Measurements from ENCODE around the gene ZNF521. TPM values are rescaled to one million over a fixed set of nuclear protein-coding genes. Genes with fewer than 3 reads are reported as not detected.

Gene ZNF521
- total and polyA plus RNA-seq, 3 experiments from 2014 or later = not detected

- DNase-seq = no peak
- Histone ChIP-seq H3K36me3 (ENCODE audit: insufficient read depth, low read length) (no peaks in the 10 kb centered on the region), H3K4me3 (ENCODE audit: low read length) (no peak overlapping the region), H3K4me1 (ENCODE audit: insufficient read depth, low read length) (peaks cover 10% of the 10 kb centered on the region), H3K27ac (ENCODE audit: low read depth, low read length) (no peak overlapping the region), H3K9me3 (ENCODE audit: low read length) (no peaks in the 10 kb centered on the region), H3K27me3 (ENCODE audit: insufficient read depth, low read length, poor library complexity, severe bottlenecking) (peaks cover 17% of the 10 kb centered on the region)
- Mint-ChIP-seq H3K4me1 (peaks cover 13 to 18% (median 16%) of the 10 kb centered on the region in 3 donors), H3K36me3 (no peaks in the 10 kb centered on the region), H3K27ac (no peak overlapping the region), H3K9me3 (peaks cover 0 to 11% (median 8%) of the 10 kb centered on the region in 5 donors), H3K27me3 (peaks cover 31 to 71% of the 10 kb centered on the region in 2 donors), H3K4me3 (peak overlapping the region in 1 of 7 donors; percentile 60)
- ChIA-PET POLR2A (no interaction called here), CTCF (no interaction called here)
Observed at GRCh38 chr18:25346561-25346960, 5.4 kb downstream of the ZNF521 start.

- peaks cover under 1% of the 10 kb centered on the region for H3K4me1 ChIP-seq (ENCODE audit: insufficient read depth, low read length)
- no peak for DNase-seq
- Mint-ChIP-seq H3K4me3 (no peak overlapping the region), H3K27me3 (peaks cover 26 to 65% of the 10 kb centered on the region in 2 donors), H3K36me3 (no peaks in the 10 kb centered on the region), H3K4me1 (peaks cover 4 to 8% (median 5%) of the 10 kb centered on the region in 3 donors), H3K27ac (no peak overlapping the region), H3K9me3 (peaks cover 0 to 10% (median 8%) of the 10 kb centered on the region in 5 donors)
- peaks cover 12% of the 10 kb centered on the region for H3K27me3 ChIP-seq (ENCODE audit: insufficient read depth, low read length, poor library complexity, severe bottlenecking)
- H3K4me3 ChIP-seq (ENCODE audit: low read length) = no peak overlapping the region
- H3K27ac ChIP-seq (ENCODE audit: low read depth, low read length) = no peak overlapping the region
- CTCF ChIA-PET = no interaction called here
- no peaks in the 10 kb centered on the region for H3K9me3 ChIP-seq (ENCODE audit: low read length)
- no peaks in the 10 kb centered on the region for H3K36me3 ChIP-seq (ENCODE audit: insufficient read depth, low read length)
- POLR2A ChIA-PET = no interaction called here
Observed at GRCh38 chr18:25345081-25345866, 6.7 kb downstream of the ZNF521 start.

GRCh38 chr18:25341831-25342230 lies 10.1 kb downstream of the ZNF521 start:
- H3K27me3 ChIP-seq (ENCODE audit: insufficient read depth, low read length, poor library complexity, severe bottlenecking) = no peaks in the 10 kb centered on the region
- Mint-ChIP-seq H3K4me1 (no peaks in the 10 kb centered on the region), H3K36me3 (no peaks in the 10 kb centered on the region), H3K27me3 (peaks cover 13 to 45% of the 10 kb centered on the region in 2 donors), H3K27ac (no peak overlapping the region), H3K9me3 (peaks cover 0 to 5% (median 0%) of the 10 kb centered on the region in 5 donors), H3K4me3 (no peak overlapping the region)
- H3K4me3 ChIP-seq (ENCODE audit: low read length) = no peak overlapping the region
- no peak overlapping the region for H3K27ac ChIP-seq (ENCODE audit: low read depth, low read length)
- no peaks in the 10 kb centered on the region for H3K9me3 ChIP-seq (ENCODE audit: low read length)
- H3K36me3 ChIP-seq (ENCODE audit: insufficient read depth, low read length) = no peaks in the 10 kb centered on the region
- DNase-seq = no peak
- POLR2A ChIA-PET = no interaction called here
- no peaks in the 10 kb centered on the region for H3K4me1 ChIP-seq (ENCODE audit: insufficient read depth, low read length)
- CTCF ChIA-PET = no interaction called here

GRCh38 chr18:25340762-25341161 lies 11.2 kb downstream of the ZNF521 start:
- Mint-ChIP-seq H3K4me3 (no peak overlapping the region), H3K27ac (no peak overlapping the region), H3K27me3 (peaks cover 13 to 36% of the 10 kb centered on the region in 2 donors), H3K36me3 (no peaks in the 10 kb centered on the region), H3K9me3 (peaks cover 0 to 6% (median 0%) of the 10 kb centered on the region in 5 donors), H3K4me1 (no peaks in the 10 kb centered on the region)
- Histone ChIP-seq H3K27ac (ENCODE audit: low read depth, low read length) (no peak overlapping the region), H3K4me3 (ENCODE audit: low read length) (no peak overlapping the region), H3K27me3 (ENCODE audit: insufficient read depth, low read length, poor library complexity, severe bottlenecking) (no peaks in the 10 kb centered on the region), H3K9me3 (ENCODE audit: low read length) (no peaks in the 10 kb centered on the region), H3K4me1 (ENCODE audit: insufficient read depth, low read length) (no peaks in the 10 kb centered on the region), H3K36me3 (ENCODE audit: insufficient read depth, low read length) (no peaks in the 10 kb centered on the region)
- no peak for DNase-seq
- ChIA-PET CTCF (no interaction called here), POLR2A (no interaction called here)

GRCh38 chr18:25335676-25336075 lies 16.3 kb downstream of the ZNF521 start:
- no peaks in the 10 kb centered on the region for H3K4me1 Mint-ChIP-seq
- H3K36me3 Mint-ChIP-seq = no peaks in the 10 kb centered on the region
- ChIA-PET POLR2A (no interaction called here), CTCF (no interaction called here)
- peak overlapping the region in 1 of 8 donors; percentile 34 for H3K27ac Mint-ChIP-seq
- no peak overlapping the region for H3K4me3 Mint-ChIP-seq
- Histone ChIP-seq H3K27me3 (ENCODE audit: insufficient read depth, low read length, poor library complexity, severe bottlenecking) (no peaks in the 10 kb centered on the region), H3K4me3 (ENCODE audit: low read length) (no peak overlapping the region), H3K4me1 (ENCODE audit: insufficient read depth, low read length) (no peaks in the 10 kb centered on the region), H3K9me3 (ENCODE audit: low read length) (no peaks in the 10 kb centered on the region), H3K36me3 (ENCODE audit: insufficient read depth, low read length) (no peaks in the 10 kb centered on the region), H3K27ac (ENCODE audit: low read depth, low read length) (no peak overlapping the region)
- no peak for DNase-seq
- H3K27me3 Mint-ChIP-seq = peaks cover 8 to 12% of the 10 kb centered on the region in 2 donors
- peaks cover 0 to 14% (median 0%) of the 10 kb centered on the region in 5 donors for H3K9me3 Mint-ChIP-seq

- Histone ChIP-seq H3K36me3 (ENCODE audit: insufficient read depth, low read length) (no peaks in the 10 kb centered on the region), H3K27me3 (ENCODE audit: insufficient read depth, low read length, poor library complexity, severe bottlenecking) (no peaks in the 10 kb centered on the region), H3K27ac (ENCODE audit: low read depth, low read length) (no peak overlapping the region), H3K4me3 (ENCODE audit: low read length) (no peak overlapping the region), H3K4me1 (ENCODE audit: insufficient read depth, low read length) (no peaks in the 10 kb centered on the region), H3K9me3 (ENCODE audit: low read length) (no peaks in the 10 kb centered on the region)
- H3K36me3 Mint-ChIP-seq = no peaks in the 10 kb centered on the region
- H3K27ac Mint-ChIP-seq = no peak overlapping the region
- H3K27me3 Mint-ChIP-seq = peaks cover 8 to 9% of the 10 kb centered on the region in 2 donors
- no peak overlapping the region for H3K4me3 Mint-ChIP-seq
- no peak for DNase-seq
- ChIA-PET CTCF (no interaction called here), POLR2A (no interaction called here)
- H3K4me1 Mint-ChIP-seq = no peaks in the 10 kb centered on the region
- peaks cover 0 to 14% (median 0%) of the 10 kb centered on the region in 5 donors for H3K9me3 Mint-ChIP-seq
Observed at GRCh38 chr18:25335062-25335461, 16.9 kb downstream of the ZNF521 start.

GRCh38 chr18:25334588-25334987 lies 17.4 kb downstream of the ZNF521 start:
- no peaks in the 10 kb centered on the region for H3K27me3 ChIP-seq (ENCODE audit: insufficient read depth, low read length, poor library complexity, severe bottlenecking)
- ChIA-PET POLR2A (no interaction called here), CTCF (no interaction called here)
- no peaks in the 10 kb centered on the region for H3K4me1 Mint-ChIP-seq
- H3K4me3 Mint-ChIP-seq = no peak overlapping the region
- no peak for DNase-seq
- no peak overlapping the region for H3K27ac ChIP-seq (ENCODE audit: low read depth, low read length)
- H3K9me3 ChIP-seq (ENCODE audit: low read length) = no peaks in the 10 kb centered on the region
- no peaks in the 10 kb centered on the region for H3K36me3 ChIP-seq (ENCODE audit: insufficient read depth, low read length)
- H3K27me3 Mint-ChIP-seq = peaks cover 8 to 9% of the 10 kb centered on the region in 2 donors
- peaks cover 0 to 14% (median 0%) of the 10 kb centered on the region in 5 donors for H3K9me3 Mint-ChIP-seq
- H3K27ac Mint-ChIP-seq = no peak overlapping the region
- no peak overlapping the region for H3K4me3 ChIP-seq (ENCODE audit: low read length)
- H3K4me1 ChIP-seq (ENCODE audit: insufficient read depth, low read length) = no peaks in the 10 kb centered on the region
- no peaks in the 10 kb centered on the region for H3K36me3 Mint-ChIP-seq

- H3K4me3 ChIP-seq (ENCODE audit: low read length) = no peak overlapping the region
- H3K4me1 Mint-ChIP-seq = no peaks in the 10 kb centered on the region
- ChIA-PET CTCF (no interaction called here), POLR2A (no interaction called here)
- no peaks in the 10 kb centered on the region for H3K36me3 Mint-ChIP-seq
- no peak overlapping the region for H3K27ac ChIP-seq (ENCODE audit: low read depth, low read length)
- H3K4me3 Mint-ChIP-seq = no peak overlapping the region
- no peaks in the 10 kb centered on the region for H3K36me3 ChIP-seq (ENCODE audit: insufficient read depth, low read length)
- no peaks in the 10 kb centered on the region for H3K4me1 ChIP-seq (ENCODE audit: insufficient read depth, low read length)
- peaks cover 3 to 8% of the 10 kb centered on the region in 2 donors for H3K27me3 Mint-ChIP-seq
- no peaks in the 10 kb centered on the region for H3K9me3 ChIP-seq (ENCODE audit: low read length)
- H3K9me3 Mint-ChIP-seq = peaks cover 0 to 13% (median 0%) of the 10 kb centered on the region in 5 donors
- H3K27ac Mint-ChIP-seq = no peak overlapping the region
- DNase-seq = no peak
- no peaks in the 10 kb centered on the region for H3K27me3 ChIP-seq (ENCODE audit: insufficient read depth, low read length, poor library complexity, severe bottlenecking)
Observed at GRCh38 chr18:25332002-25332401, 20.0 kb downstream of the ZNF521 start.

All from CD8-positive, alpha-beta memory T cell (primary cell).